ENCODE data around the gene PTPN6. TPM values are rescaled to one million over a fixed set of nuclear protein-coding genes. Genes with fewer than 3 reads are reported as not detected.

Gene PTPN6
- total and polyA plus RNA-seq, 4 donors, result 38.2 to 222 (median 170) TPM

- Histone ChIP-seq H3K4me3 (no peak overlapping the region), H3K36me3 (ENCODE audit: control insufficient read depth in 4 of 4, insufficient read depth in 4 of 4, low read length in 4 of 4) (peaks cover 0 to 44% (median 34%) of the 10 kb centered on the region in 4 donors), H3K27ac (ENCODE audit: low read depth in 1 of 2, low read length in 1 of 2) (peak overlapping the region in 1 of 2 donors; percentile 26), H3K9me3 (ENCODE audit: control insufficient read depth in 4 of 4, insufficient read depth in 3 of 4, low read length in 3 of 4) (no peaks in the 10 kb centered on the region), H3K4me1 (ENCODE audit: control insufficient read depth in 5 of 5, insufficient read depth in 5 of 5, low read length in 5 of 5) (peaks cover 3 to 29% (median 11%) of the 10 kb centered on the region in 5 donors), H3K9ac (ENCODE audit: insufficient read depth in 1 of 2, low read length in 2 of 2) (no peak overlapping the region), H3K27me3 (ENCODE audit: control insufficient read depth in 3 of 3, insufficient read depth in 3 of 3, low read length in 2 of 3) (no peaks in the 10 kb centered on the region)
- no peak for TF ChIP-seq CTCF (IDR thresholded peaks at IDR 0.05; ENCODE audit: control extremely low read depth, extremely low read depth)
- 53 to 81% methylated on average over 3 of the region's 3 CpGs for WGBS, 2 donors
- DNase-seq, result no peak
- ATAC-seq (ENCODE audit: insufficient read depth, low FRiP score), result no peak
Measured at GRCh38 chr12:6936194-6936635, 14.9 kb upstream of the PTPN6 start.

- Histone ChIP-seq H3K27me3 (ENCODE audit: control insufficient read depth in 3 of 3, insufficient read depth in 3 of 3, low read length in 2 of 3) (no peaks in the 10 kb centered on the region), H3K36me3 (ENCODE audit: control insufficient read depth in 4 of 4, insufficient read depth in 4 of 4, low read length in 4 of 4) (peaks cover 0 to 49% (median 40%) of the 10 kb centered on the region in 4 donors), H3K27ac (ENCODE audit: low read depth in 1 of 2, low read length in 1 of 2) (peak overlapping the region; percentile 83 to 85), H3K9me3 (ENCODE audit: control insufficient read depth in 4 of 4, insufficient read depth in 3 of 4, low read length in 3 of 4) (no peaks in the 10 kb centered on the region), H3K9ac (ENCODE audit: insufficient read depth in 1 of 2, low read length in 2 of 2) (no peak overlapping the region), H3K4me1 (ENCODE audit: control insufficient read depth in 5 of 5, insufficient read depth in 5 of 5, low read length in 5 of 5) (peaks cover 3 to 29% (median 11%) of the 10 kb centered on the region in 5 donors), H3K4me3 (no peak overlapping the region)
- DNase-seq (peak in 2 of 3 donors; percentile 50 to 62), ATAC-seq (ENCODE audit: insufficient read depth, low FRiP score) (no peak)
- TF ChIP-seq CTCF (IDR thresholded peaks at IDR 0.05; ENCODE audit: control extremely low read depth, extremely low read depth), result no peak
- 13 to 31% methylated on average over 27 to 36 of the region's 36 CpGs for WGBS, 2 donors
Measured at GRCh38 chr12:6936636-6937480, 14.3 kb upstream of the PTPN6 start.

DNA sequence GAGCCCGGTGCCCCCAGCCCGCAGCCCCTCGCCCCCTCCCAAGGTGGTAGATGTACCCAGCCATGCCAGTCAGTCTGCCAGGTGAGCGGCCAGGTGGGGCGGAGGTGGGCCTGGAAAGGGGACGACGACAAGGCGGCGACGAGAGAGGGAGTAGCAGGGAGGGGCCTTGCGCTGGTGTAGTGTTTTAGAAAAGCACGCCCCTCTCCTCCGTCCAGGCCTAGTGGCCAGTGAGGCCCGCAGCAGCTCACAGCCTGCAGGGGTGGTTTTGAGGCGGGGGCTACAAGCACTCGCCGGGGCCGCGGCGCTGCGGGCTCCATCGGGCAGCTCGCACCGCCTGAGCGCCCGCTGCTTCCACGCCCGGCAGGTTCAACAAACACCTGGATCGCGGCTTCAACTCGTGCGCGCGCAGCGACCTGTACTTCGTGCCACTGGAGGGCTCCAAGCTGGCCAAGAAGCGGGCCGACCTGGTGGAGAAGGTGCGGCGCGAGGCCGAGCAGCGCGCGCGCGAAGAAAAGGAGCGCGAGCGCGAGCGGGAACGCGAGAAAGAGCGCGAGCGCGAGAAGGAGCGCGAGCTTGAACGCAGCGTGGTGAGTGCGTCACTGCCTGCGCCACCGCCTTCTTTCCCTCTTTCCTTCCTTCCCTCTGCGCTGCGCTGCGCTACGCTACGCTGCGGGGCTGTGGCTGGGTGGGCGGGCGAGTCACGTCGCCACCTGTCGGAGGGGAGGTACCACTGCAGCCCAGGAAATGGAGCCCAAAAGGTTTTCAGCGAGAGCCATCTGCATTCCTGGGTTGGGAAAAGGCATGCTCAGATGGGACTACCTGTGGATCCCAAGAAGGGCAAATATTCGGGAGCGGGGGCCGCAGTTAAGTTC is 13.4 kb upstream of the PTPN6 start:
- Histone ChIP-seq H3K27me3 (ENCODE audit: control insufficient read depth in 3 of 3, insufficient read depth in 3 of 3, low read length in 2 of 3) (no peaks in the 10 kb centered on the region), H3K9ac (ENCODE audit: insufficient read depth in 1 of 2, low read length in 2 of 2) (peak overlapping the region; percentile 60 to 70), H3K27ac (ENCODE audit: low read depth in 1 of 2, low read length in 1 of 2) (peak overlapping the region; percentile 83 to 85), H3K4me3 (peak overlapping the region; percentile 50), H3K9me3 (ENCODE audit: control insufficient read depth in 4 of 4, insufficient read depth in 3 of 4, low read length in 3 of 4) (no peaks in the 10 kb centered on the region), H3K4me1 (ENCODE audit: control insufficient read depth in 5 of 5, insufficient read depth in 5 of 5, low read length in 5 of 5) (peaks cover 3 to 29% (median 11%) of the 10 kb centered on the region in 5 donors), H3K36me3 (ENCODE audit: control insufficient read depth in 4 of 4, insufficient read depth in 4 of 4, low read length in 4 of 4) (peaks cover 0 to 49% (median 40%) of the 10 kb centered on the region in 4 donors)
- peak; percentile 90 for TF ChIP-seq CTCF (IDR thresholded peaks at IDR 0.05; ENCODE audit: control extremely low read depth, extremely low read depth)
- WGBS, 2 donors, result 1% methylated on average over 67 to 80 of the region's 80 CpGs
- peak; percentile 96 to 98 (median 97) for DNase-seq
- peak; percentile 93 for ATAC-seq (ENCODE audit: insufficient read depth, low FRiP score)
